HCT116 (cell line): ENCODE data around the gene STON2. TPM values are rescaled to one million over a fixed set of nuclear protein-coding genes. Genes with fewer than 3 reads are reported as not detected.

Source experiments
- ATAC-seq: fragments of 200-7000 bp; cut with Tn5 transposase; 2 replicates; pipeline ENCODE4 v1.9.1; 2020; ENCODE audit warnings: mild to moderate bottlenecking, moderate library complexity
- BruUV-seq: library from RNA; stranded (reverse); fragments of 400-500 nt; replicated peaks from 2 replicates; lab custom pipeline; 2021; lab: Mats Ljungman, UMichigan
- CTCF ChIA-PET: fragments of 300-600 bp; sonication (Branson Sonifier 250); formaldehyde crosslinking; loops from one replicate; lab custom pipeline; 2021; ENCODE audit warnings: antibody characterized with exemption; lab: Charles Lee
- POLR2A ChIA-PET: fragments of 300-600, 350-600 bp; sonication (Branson Sonifier 250); formaldehyde crosslinking; loops from one replicate; lab custom pipeline; 2021; ENCODE audit warnings: antibody characterized with exemption; lab: Charles Lee
- RAD21 ChIA-PET, 2 experiments: fragments of 300-600 bp; sonication (Branson Sonifier 250); formaldehyde crosslinking; loops; one replicate each; lab custom pipeline; 2023; ENCODE audit warnings: low total read pairs in 2 of 2; ENCODE audit not compliant: uncharacterized antibody in 2 of 2, unreplicated experiment in 2 of 2, low non-redundant PET in 1 of 2; lab: Charles Lee
- DNase-seq: peaks from one replicate; pipeline ENCODE4 v3.0.0-alpha.2; 2010; ENCODE audit warnings: low read depth, low spot score
- H2AFZ ChIP-seq: fragments of 200-600 bp; shearing (Covaris generic), sonication (generic); 2 replicates; pipeline ENCODE4 v1.6.1; 2017; ENCODE audit warnings: low read depth, mixed run types, mixed read lengths, antibody characterized with exemption, low read length; ENCODE audit not compliant: poor library complexity, severe bottlenecking
- H3K27ac ChIP-seq: 2 replicates; pipeline ENCODE4 v1.5.1; 2012; ENCODE audit warnings: low read depth, low read length
- H3K27me3 ChIP-seq: fragments of 200-600 bp; sonication (generic); 2 replicates; pipeline ENCODE4 v1.6.1; 2016; ENCODE audit warnings: mixed run types, low read length, mixed read lengths; ENCODE audit not compliant: insufficient read depth
- H3K36me3 ChIP-seq, 2 experiments: fragments of 200-500 bp in 1 of 2; fragments of 200-600 bp in 1 of 2; sonication (Bioruptor generic) in 1 of 2; sonication (generic) in 1 of 2; 2 replicates each; pipeline versions ENCODE4 v1.5.1 to v1.6.1; 2014 to 2016; ENCODE audit warnings: low read length in 2 of 2, inconsistent platforms in 1 of 2, mixed read lengths in 1 of 2, mixed run types in 1 of 2; ENCODE audit not compliant: insufficient read depth in 2 of 2, control insufficient read depth in 1 of 2
- H3K4me1 ChIP-seq, 2 experiments: fragments of 200-600 bp in 1 of 2; sonication (generic) in 1 of 2; 2 replicates each; pipeline versions ENCODE4 v1.5.1 to v1.6.1; 2012 to 2017; ENCODE audit warnings: low read length in 2 of 2, inconsistent platforms in 1 of 2, mild to moderate bottlenecking in 1 of 2, mixed read lengths in 1 of 2, mixed run types in 1 of 2, moderate library complexity in 1 of 2; ENCODE audit not compliant: insufficient read depth in 2 of 2, control insufficient read depth in 1 of 2
- H3K4me2 ChIP-seq: fragments of 200-600 bp; sonication (generic); 2 replicates; pipeline ENCODE4 v1.6.1; 2017; ENCODE audit warnings: mixed run types, low read length, mixed read lengths
- H3K4me3 ChIP-seq, 2 experiments: fragments of 200-600 bp in 1 of 2; sonication (generic) in 1 of 2; replicated peaks in 1 of 2; 2 replicates each; pipeline ENCODE4 v1.5.1; 2011 to 2016; ENCODE audit warnings: low read length in 2 of 2, control low read depth in 1 of 2, low read depth in 1 of 2, mild to moderate bottlenecking in 1 of 2, mixed read lengths in 1 of 2, mixed run types in 1 of 2
- H3K79me2 ChIP-seq: fragments of 200-600 bp; sonication (generic); 2 replicates; pipeline ENCODE4 v1.6.1; 2017; ENCODE audit warnings: mild to moderate bottlenecking, mixed run types, low read length, moderate library complexity, mixed read lengths; ENCODE audit not compliant: insufficient read depth
- H3K9ac ChIP-seq: fragments of 200-600 bp; sonication (generic); 2 replicates; pipeline ENCODE4 v1.6.1; 2016; ENCODE audit warnings: low read length, mixed read lengths
- H3K9me2 ChIP-seq: fragments of 200-600 bp; sonication (generic), shearing (Covaris generic); 2 replicates; pipeline ENCODE4 v1.6.1; 2017; ENCODE audit warnings: mixed run types, mild to moderate bottlenecking, moderate library complexity; ENCODE audit not compliant: insufficient read depth
- H3K9me3 ChIP-seq, 2 experiments: fragments of 200-500 bp in 1 of 2; fragments of 200-600 bp in 1 of 2; sonication (Bioruptor generic) in 1 of 2; sonication (generic) in 1 of 2; 2 replicates each; pipeline ENCODE4 v1.6.1; 2014 to 2017; ENCODE audit warnings: low read length in 2 of 2, mixed read lengths in 2 of 2, inconsistent platforms in 1 of 2, low read depth in 1 of 2, mild to moderate bottlenecking in 1 of 2, mixed run types in 1 of 2, moderate library complexity in 1 of 2; ENCODE audit not compliant: control insufficient read depth in 1 of 2, insufficient read depth in 1 of 2
- H4K20me1 ChIP-seq: fragments of 200-600 bp; sonication (generic), shearing (Covaris generic); 2 replicates; pipeline ENCODE4 v1.6.1; 2017; ENCODE audit warnings: mixed run types, mild to moderate bottlenecking, moderate library complexity; ENCODE audit not compliant: insufficient read depth
- CBX3 ChIP-seq: IDR thresholded peaks from 2 replicates; pipeline ENCODE4 v1.6.1; 2012; ENCODE audit warnings: low read depth
- EGR1 ChIP-seq: IDR thresholded peaks from 2 replicates; pipeline ENCODE4 v1.6.1; 2012; ENCODE audit warnings: low read depth
- ELF1 ChIP-seq: IDR thresholded peaks from 2 replicates; pipeline ENCODE4 v1.6.1; 2012; ENCODE audit warnings: low read depth, borderline replicate concordance
- EZH2 ChIP-seq: fragments of 200-600 bp; sonication (generic); IDR thresholded peaks from 2 replicates; pipeline ENCODE4 v1.6.1; 2017; ENCODE audit warnings: antibody characterized with exemption, mixed run types
- EZH2phosphoT487 ChIP-seq: fragments of 200-600 bp; IDR thresholded peaks from 2 replicates; pipeline ENCODE4 v1.6.1; 2018; ENCODE audit warnings: antibody characterized with exemption, borderline replicate concordance
- FOSL1 ChIP-seq: IDR thresholded peaks from 2 replicates; pipeline ENCODE4 v1.6.1; 2012; ENCODE audit warnings: low read depth
- JUND ChIP-seq: IDR thresholded peaks from 2 replicates; pipeline ENCODE4 v1.6.1; 2012
- POLR2AphosphoS5 ChIP-seq: IDR thresholded peaks from 2 replicates; pipeline ENCODE4 v1.6.1; 2011; ENCODE audit warnings: mild to moderate bottlenecking, low read depth, low read length, moderate library complexity
- RAD21 ChIP-seq: IDR thresholded peaks from 2 replicates; pipeline ENCODE4 v1.6.1; 2012; ENCODE audit warnings: low read depth, mild to moderate bottlenecking
- SIN3A ChIP-seq: IDR thresholded peaks from 2 replicates; pipeline ENCODE4 v1.6.1; 2012; ENCODE audit warnings: low read depth
- SP1 ChIP-seq: IDR thresholded peaks from 2 replicates; pipeline ENCODE4 v1.6.1; 2012; ENCODE audit warnings: low read depth
- SRF ChIP-seq: IDR thresholded peaks from 2 replicates; pipeline ENCODE4 v1.6.1; 2012; ENCODE audit warnings: low read depth
- ZFX ChIP-seq: fragments of 450-650 bp; IDR thresholded peaks from 2 replicates; pipeline ENCODE4 v1.6.1; 2017
- intact Hi-C: fragments of 100-400 bp; cut with micrococcal nuclease; formaldehyde crosslinking; loops from 2 replicates; pipeline ENCODE4 v1.10.0; 2022
- total RNA-seq: library from RNA; stranded (reverse); gene quantifications from one replicate; pipeline ENCODE4 v1.2.1, GENCODE V29; 2021; ENCODE audit not compliant: unreplicated experiment
- TF ChIP-seq, protein P1 (sequence below): IDR thresholded peaks from 2 replicates; pipeline ENCODE4 v1.6.1; 2012; ENCODE audit warnings: low read depth
- TF ChIP-seq, protein P2 (sequence below): IDR thresholded peaks from 2 replicates; pipeline ENCODE4 v1.6.1; 2011; ENCODE audit warnings: mild to moderate bottlenecking, low read length, moderate library complexity; ENCODE audit not compliant: insufficient replicate concordance; ENCODE audit errors: extremely low read depth
- TF ChIP-seq, protein P3 (sequence below), 3 experiments: fragments of 200-600 bp in 1 of 3; sonication (generic) in 1 of 3; IDR thresholded peaks in 2 of 3; conservative IDR thresholded peaks in 1 of 3; 2 replicates each; pipeline ENCODE4 v1.5.1; 2012 to 2017; ENCODE audit warnings: low read depth in 2 of 3, low read length in 2 of 3, antibody characterized with exemption in 1 of 3, borderline replicate concordance in 1 of 3, control low read depth in 1 of 3, mild to moderate bottlenecking in 1 of 3, mixed read lengths in 1 of 3, mixed run types in 1 of 3, moderate library complexity in 1 of 3; ENCODE audit not compliant: insufficient read depth in 1 of 3
- TF ChIP-seq, protein P4 (sequence below): IDR thresholded peaks from 2 replicates; pipeline ENCODE4 v1.6.1; 2012
- TF ChIP-seq, protein P5 (sequence below): IDR thresholded peaks from 2 replicates; pipeline ENCODE4 v1.6.1; 2012

Gene STON2
- total RNA-seq, 1 experiment from 2014 or later = 4.1 TPM

DNA sequence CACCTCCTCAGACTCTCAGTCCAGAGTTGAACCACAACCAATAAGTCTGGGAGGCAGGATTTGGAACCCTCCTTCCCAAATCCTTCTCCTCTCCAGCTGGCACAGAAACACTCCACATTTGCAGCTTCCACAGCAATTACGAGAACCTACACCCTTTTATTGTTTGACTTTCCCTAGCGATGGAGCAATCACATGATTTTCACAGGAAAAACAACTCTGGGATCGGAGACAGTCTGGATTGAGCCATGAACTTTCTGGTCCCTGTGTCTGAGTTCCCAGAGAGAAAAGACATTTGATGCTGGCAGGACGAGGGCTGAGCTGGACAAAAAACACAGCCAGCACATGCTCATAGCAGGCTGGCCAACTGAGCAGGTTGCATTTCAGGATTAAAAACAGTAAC is 49.0 kb upstream of the STON2 start:
- no peak overlapping the region for H3K4me3 ChIP-seq
- ChIA-PET CTCF (interaction anchor here (6.8 kb wide), 1 partner anchor 181 kb away, joined by 93 read pairs; no protein-coding TSS in a partner anchor), POLR2A (no interaction called here), RAD21 (no interaction called here)
- intact Hi-C loops = no loop called here
- H3K27me3 ChIP-seq = no peaks in the 10 kb centered on the region; the same call in 1 of the 2 replicates
- no peaks in the 10 kb centered on the region for H3K79me2 ChIP-seq
- H3K36me3 ChIP-seq = no peaks in the 10 kb centered on the region
- TF ChIP-seq, protein P1, sequence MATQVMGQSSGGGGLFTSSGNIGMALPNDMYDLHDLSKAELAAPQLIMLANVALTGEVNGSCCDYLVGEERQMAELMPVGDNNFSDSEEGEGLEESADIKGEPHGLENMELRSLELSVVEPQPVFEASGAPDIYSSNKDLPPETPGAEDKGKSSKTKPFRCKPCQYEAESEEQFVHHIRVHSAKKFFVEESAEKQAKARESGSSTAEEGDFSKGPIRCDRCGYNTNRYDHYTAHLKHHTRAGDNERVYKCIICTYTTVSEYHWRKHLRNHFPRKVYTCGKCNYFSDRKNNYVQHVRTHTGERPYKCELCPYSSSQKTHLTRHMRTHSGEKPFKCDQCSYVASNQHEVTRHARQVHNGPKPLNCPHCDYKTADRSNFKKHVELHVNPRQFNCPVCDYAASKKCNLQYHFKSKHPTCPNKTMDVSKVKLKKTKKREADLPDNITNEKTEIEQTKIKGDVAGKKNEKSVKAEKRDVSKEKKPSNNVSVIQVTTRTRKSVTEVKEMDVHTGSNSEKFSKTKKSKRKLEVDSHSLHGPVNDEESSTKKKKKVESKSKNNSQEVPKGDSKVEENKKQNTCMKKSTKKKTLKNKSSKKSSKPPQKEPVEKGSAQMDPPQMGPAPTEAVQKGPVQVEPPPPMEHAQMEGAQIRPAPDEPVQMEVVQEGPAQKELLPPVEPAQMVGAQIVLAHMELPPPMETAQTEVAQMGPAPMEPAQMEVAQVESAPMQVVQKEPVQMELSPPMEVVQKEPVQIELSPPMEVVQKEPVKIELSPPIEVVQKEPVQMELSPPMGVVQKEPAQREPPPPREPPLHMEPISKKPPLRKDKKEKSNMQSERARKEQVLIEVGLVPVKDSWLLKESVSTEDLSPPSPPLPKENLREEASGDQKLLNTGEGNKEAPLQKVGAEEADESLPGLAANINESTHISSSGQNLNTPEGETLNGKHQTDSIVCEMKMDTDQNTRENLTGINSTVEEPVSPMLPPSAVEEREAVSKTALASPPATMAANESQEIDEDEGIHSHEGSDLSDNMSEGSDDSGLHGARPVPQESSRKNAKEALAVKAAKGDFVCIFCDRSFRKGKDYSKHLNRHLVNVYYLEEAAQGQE = no peak
- TF ChIP-seq EZH2 = no peak
- no peak for TF ChIP-seq SP1
- no peak for TF ChIP-seq EGR1
- TF ChIP-seq, protein P2, sequence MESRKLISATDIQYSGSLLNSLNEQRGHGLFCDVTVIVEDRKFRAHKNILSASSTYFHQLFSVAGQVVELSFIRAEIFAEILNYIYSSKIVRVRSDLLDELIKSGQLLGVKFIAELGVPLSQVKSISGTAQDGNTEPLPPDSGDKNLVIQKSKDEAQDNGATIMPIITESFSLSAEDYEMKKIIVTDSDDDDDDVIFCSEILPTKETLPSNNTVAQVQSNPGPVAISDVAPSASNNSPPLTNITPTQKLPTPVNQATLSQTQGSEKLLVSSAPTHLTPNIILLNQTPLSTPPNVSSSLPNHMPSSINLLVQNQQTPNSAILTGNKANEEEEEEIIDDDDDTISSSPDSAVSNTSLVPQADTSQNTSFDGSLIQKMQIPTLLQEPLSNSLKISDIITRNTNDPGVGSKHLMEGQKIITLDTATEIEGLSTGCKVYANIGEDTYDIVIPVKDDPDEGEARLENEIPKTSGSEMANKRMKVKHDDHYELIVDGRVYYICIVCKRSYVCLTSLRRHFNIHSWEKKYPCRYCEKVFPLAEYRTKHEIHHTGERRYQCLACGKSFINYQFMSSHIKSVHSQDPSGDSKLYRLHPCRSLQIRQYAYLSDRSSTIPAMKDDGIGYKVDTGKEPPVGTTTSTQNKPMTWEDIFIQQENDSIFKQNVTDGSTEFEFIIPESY = no peak
- TF ChIP-seq, protein P3, sequence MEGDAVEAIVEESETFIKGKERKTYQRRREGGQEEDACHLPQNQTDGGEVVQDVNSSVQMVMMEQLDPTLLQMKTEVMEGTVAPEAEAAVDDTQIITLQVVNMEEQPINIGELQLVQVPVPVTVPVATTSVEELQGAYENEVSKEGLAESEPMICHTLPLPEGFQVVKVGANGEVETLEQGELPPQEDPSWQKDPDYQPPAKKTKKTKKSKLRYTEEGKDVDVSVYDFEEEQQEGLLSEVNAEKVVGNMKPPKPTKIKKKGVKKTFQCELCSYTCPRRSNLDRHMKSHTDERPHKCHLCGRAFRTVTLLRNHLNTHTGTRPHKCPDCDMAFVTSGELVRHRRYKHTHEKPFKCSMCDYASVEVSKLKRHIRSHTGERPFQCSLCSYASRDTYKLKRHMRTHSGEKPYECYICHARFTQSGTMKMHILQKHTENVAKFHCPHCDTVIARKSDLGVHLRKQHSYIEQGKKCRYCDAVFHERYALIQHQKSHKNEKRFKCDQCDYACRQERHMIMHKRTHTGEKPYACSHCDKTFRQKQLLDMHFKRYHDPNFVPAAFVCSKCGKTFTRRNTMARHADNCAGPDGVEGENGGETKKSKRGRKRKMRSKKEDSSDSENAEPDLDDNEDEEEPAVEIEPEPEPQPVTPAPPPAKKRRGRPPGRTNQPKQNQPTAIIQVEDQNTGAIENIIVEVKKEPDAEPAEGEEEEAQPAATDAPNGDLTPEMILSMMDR (IDR thresholded peaks at IDR 0.05 in 2 of 3, conservative IDR thresholded peaks at IDR 0.05 in 1 of 3; ENCODE audit: borderline replicate concordance in 1 of 3, insufficient read depth in 1 of 3, low read depth in 2 of 3, low read length in 2 of 3) = no peak
- no peak for TF ChIP-seq SRF
- no peak for TF ChIP-seq POLR2AphosphoS5
- no peak for TF ChIP-seq ZFX
- TF ChIP-seq JUND = no peak
- TF ChIP-seq FOSL1 = no peak
- TF ChIP-seq ELF1 = no peak
- TF ChIP-seq, protein P4, sequence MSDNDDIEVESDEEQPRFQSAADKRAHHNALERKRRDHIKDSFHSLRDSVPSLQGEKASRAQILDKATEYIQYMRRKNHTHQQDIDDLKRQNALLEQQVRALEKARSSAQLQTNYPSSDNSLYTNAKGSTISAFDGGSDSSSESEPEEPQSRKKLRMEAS = no peak
- TF ChIP-seq EZH2phosphoT487 = no peak
- TF ChIP-seq SIN3A = no peak
- TF ChIP-seq, protein P5, sequence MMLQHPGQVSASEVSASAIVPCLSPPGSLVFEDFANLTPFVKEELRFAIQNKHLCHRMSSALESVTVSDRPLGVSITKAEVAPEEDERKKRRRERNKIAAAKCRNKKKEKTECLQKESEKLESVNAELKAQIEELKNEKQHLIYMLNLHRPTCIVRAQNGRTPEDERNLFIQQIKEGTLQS = no peak
- TF ChIP-seq CBX3 = no peak
- TF ChIP-seq RAD21 = no peak
- H3K9me2 ChIP-seq = no peaks in the 10 kb centered on the region
- no peaks in the 10 kb centered on the region for H3K4me1 ChIP-seq
- ATAC-seq = no peak
- no peak for DNase-seq
- no TSS peak for BruUV-seq
- no peak overlapping the region for H2AFZ ChIP-seq
- no peak overlapping the region for H3K4me2 ChIP-seq
- H4K20me1 ChIP-seq = no peaks in the 10 kb centered on the region
- H3K9me3 ChIP-seq = no peaks in the 10 kb centered on the region
- H3K27ac ChIP-seq = no peak overlapping the region
- no peak overlapping the region for H3K9ac ChIP-seq
